PFSK-1 (cell line): Measurements from ENCODE around the gene VSNL1.

Experiments
- FOXP2 ChIP-seq: optimal IDR thresholded peaks from 2 replicates; pipeline ENCODE3; 2011; ENCODE audit warnings: borderline replicate concordance, control low read depth, inconsistent platforms; ENCODE audit not compliant: insufficient read depth; ENCODE audit errors: extremely low read length, extremely low read depth
- POLR2AphosphoS5 ChIP-seq: IDR thresholded peaks from 2 replicates; pipeline ENCODE4 v1.6.1; 2012; ENCODE audit warnings: low read depth, mild to moderate bottlenecking, control low read depth, low read length, moderate library complexity
- REST ChIP-seq, 2 experiments: IDR thresholded peaks; 2 replicates each; pipeline versions ENCODE4 v1.6.1 to v1.8.0; 2011 to 2012; ENCODE audit warnings: low read depth in 2 of 2, low read length in 2 of 2, control low read depth in 1 of 2, inconsistent platforms in 1 of 2, mild to moderate bottlenecking in 1 of 2, moderate library complexity in 1 of 2; ENCODE audit not compliant: insufficient read depth in 1 of 2
- SIN3A ChIP-seq: IDR thresholded peaks from 2 replicates; pipeline ENCODE4 v1.6.1; 2012; ENCODE audit warnings: mild to moderate bottlenecking, low read length, moderate library complexity, borderline replicate concordance; ENCODE audit not compliant: insufficient read depth
- TAF1 ChIP-seq: IDR thresholded peaks from 2 replicates; pipeline ENCODE4 v1.6.1; 2012; ENCODE audit warnings: low read length, control low read depth, borderline replicate concordance; ENCODE audit not compliant: insufficient read depth

VSNL1 gene

DNA sequence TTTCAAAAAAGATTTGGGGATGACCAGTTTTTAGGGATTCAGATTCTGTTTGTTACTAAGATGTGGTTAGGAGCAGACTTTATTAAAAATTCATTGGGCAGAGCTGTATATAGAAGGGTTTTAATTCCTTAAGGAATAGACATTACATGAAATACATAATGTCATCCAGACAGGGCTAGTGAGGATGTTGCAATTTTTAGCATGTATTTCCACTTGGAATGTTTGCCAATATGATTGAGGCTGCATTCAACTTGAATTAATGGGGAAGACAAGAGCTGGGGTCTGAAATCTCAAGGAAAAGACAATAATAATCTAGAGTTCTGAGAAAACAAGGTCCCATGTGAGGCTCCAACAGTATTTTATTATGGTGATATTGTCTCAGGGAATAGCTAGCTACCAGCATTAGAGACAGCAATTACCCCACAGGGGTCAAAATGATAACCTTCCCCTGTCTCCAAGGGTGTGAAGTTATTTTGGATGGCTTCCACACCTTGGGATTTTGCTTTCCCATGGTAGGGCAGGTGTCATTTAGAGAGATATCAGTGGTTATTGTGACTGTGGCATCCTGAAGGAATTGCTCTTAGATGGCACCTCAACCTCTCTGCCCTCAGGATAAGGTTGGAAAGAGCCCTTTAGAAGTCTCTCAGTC is 60.2 kb downstream of the VSNL1 start:
- TF ChIP-seq POLR2AphosphoS5 (no peak), SIN3A (no peak), REST (IDR thresholded peaks at IDR 0.05; ENCODE audit: insufficient read depth in 1 of 2, low read depth in 2 of 2, low read length in 2 of 2) (no peak), FOXP2 (no peak), TAF1 (no peak)

DNA sequence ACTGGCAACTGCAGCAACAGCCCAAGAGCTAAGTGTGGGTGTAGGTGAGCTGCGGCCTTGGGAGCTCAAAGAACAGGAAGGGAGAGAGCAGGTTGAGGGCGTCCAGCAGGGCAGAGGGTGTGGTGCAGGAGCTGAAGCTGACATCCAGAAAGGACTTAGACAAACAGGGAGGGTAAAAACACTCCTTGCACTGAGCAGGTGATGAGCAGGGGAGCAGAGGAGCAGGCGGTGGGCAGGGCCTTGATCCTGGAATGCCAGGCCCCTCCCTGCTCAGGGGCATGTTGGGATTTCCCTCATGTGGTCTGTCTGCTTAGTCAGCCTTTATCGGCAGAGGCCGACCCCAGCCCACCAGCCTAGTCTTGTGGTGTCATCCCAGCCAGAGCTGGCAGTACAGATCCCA is 63.6 kb downstream of the VSNL1 start:
- TF ChIP-seq SIN3A (no peak), TAF1 (no peak), POLR2AphosphoS5 (no peak), REST (IDR thresholded peaks at IDR 0.05; ENCODE audit: insufficient read depth in 1 of 2, low read depth in 2 of 2, low read length in 2 of 2) (no peak), FOXP2 (no peak)

- no peak for TF ChIP-seq TAF1
- TF ChIP-seq REST (IDR thresholded peaks at IDR 0.05; ENCODE audit: insufficient read depth in 1 of 2, low read depth in 2 of 2, low read length in 2 of 2) = no peak
- TF ChIP-seq POLR2AphosphoS5 = no peak
- TF ChIP-seq FOXP2 = no peak
- TF ChIP-seq SIN3A = no peak
These were observed 65.2 kb downstream of the VSNL1 start for GRCh38 chr2:17605696-17606095.

DNA sequence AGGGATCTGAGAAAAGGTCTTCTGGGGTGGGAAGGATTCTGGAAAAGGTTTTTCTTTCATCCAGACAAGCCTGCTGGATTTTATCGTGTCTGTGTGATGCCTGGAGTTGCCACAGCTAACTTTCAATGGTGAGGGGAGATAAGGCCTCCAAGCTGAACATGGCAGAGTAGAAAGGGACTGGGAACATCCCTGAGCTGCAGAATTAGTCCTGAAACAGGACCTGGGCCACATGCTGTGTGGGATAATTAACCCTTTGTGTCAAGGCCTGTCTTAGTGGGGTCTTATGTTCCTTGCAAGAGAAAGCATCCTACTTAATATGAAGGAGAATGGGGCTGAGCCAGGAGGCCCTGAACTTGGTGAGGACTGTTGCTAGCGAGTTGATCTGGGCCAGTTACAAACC is 66.4 kb downstream of the VSNL1 start:
- TF ChIP-seq POLR2AphosphoS5 (no peak), FOXP2 (no peak), TAF1 (no peak), REST (IDR thresholded peaks at IDR 0.05; ENCODE audit: insufficient read depth in 1 of 2, low read depth in 2 of 2, low read length in 2 of 2) (no peak), SIN3A (no peak)
